Gastrocnemius medialis (tissue), 4 donors: ENCODE results near the gene SLC25A21. TPM values are rescaled to one million over a fixed set of nuclear protein-coding genes. Genes with fewer than 3 reads are reported as not detected.
"Not testable (repeated sequence)": the region's sequence is repeated elsewhere in the genome, so short reads cannot be mapped to it uniquely, and the experiment has no call there.

ENCODE experiments used
- ATAC-seq, 2 donors: fragments of 150-250 bp; one replicate each; pipeline ENCODE4 v1.9.1; 2016
- DNase-seq, 2 donors: peaks; one replicate each; pipeline ENCODE4 v3.0.0-alpha.2; 2019
- H3K27ac ChIP-seq, 4 donors: fragments of 200-600 bp; sonication (generic); 1 replicate in 1 of 4; 2 replicates in 3 of 4; pipeline ENCODE4 v1.5.1; 2016 to 2018; ENCODE audit warnings: mild to moderate bottlenecking in 2 of 4, moderate library complexity in 1 of 4
- H3K27me3 ChIP-seq, 3 donors: fragments of 200-600 bp; sonication (generic) in 2 of 3; 1 replicate in 1 of 3; 2 replicates in 2 of 3; pipeline versions ENCODE4 v1.5.1 to v1.6.0; 2016 to 2019; ENCODE audit warnings: mild to moderate bottlenecking in 1 of 3, moderate library complexity in 1 of 3
- H3K36me3 ChIP-seq, 2 donors: fragments of 200-600 bp; sonication (generic) in 1 of 2; one replicate each; pipeline ENCODE4 v1.5.1; 2017 to 2018
- H3K4me1 ChIP-seq, 2 donors: fragments of 200-600 bp; sonication (generic) in 1 of 2; one replicate each; pipeline ENCODE4 v1.5.1; 2016 to 2017; ENCODE audit warnings: mild to moderate bottlenecking in 2 of 2
- H3K4me3 ChIP-seq, 4 donors: fragments of 200-600 bp; sonication (generic) in 3 of 4; 1 replicate in 1 of 4; 2 replicates in 3 of 4; pipeline ENCODE4 v1.5.1; 2016 to 2019; ENCODE audit warnings: mild to moderate bottlenecking in 2 of 4
- H3K9me3 ChIP-seq, 3 donors: fragments of 200-600 bp; sonication (generic) in 2 of 3; 1 replicate in 1 of 3; 2 replicates in 2 of 3; pipeline ENCODE4 v1.5.1; 2016 to 2019
- POLR2A ChIP-seq, 2 donors: fragments of 450-650 bp; IDR thresholded peaks; one replicate each; pipeline ENCODE4 v1.6.1; 2017; ENCODE audit warnings: antibody characterized with exemption in 2 of 2, mild to moderate bottlenecking in 2 of 2, moderate library complexity in 2 of 2
- in situ Hi-C, 4 donors: fragments of 200-750 bp; cut with MboI; loops; one replicate each; pipeline versions ENCODE4 v1.15.0 to v1.8.0; 2017; ENCODE audit warnings: low sequenced_read_pairs in 4 of 4
- intact Hi-C: fragments of 100-400 bp; cut with DNase I; formaldehyde crosslinking; loops from one replicate; pipeline ENCODE4 v1.15.1; 2023; ENCODE audit warnings: low total_unique reads
- total RNA-seq, 4 donors: library from RNA; depleted of rRNA; stranded (reverse); fragments of >200 nt; gene quantifications; one replicate each; pipeline versions ENCODE4 v1.1.0 to v1.2.3, GENCODE V29; 2016
- TF ChIP-seq, protein P1 (sequence below), 5 experiments: fragments of 450-650 bp in 3 of 5; fragments of 200-600 bp in 2 of 5; sonication (generic) in 2 of 5; IDR thresholded peaks in 4 of 5; conservative IDR thresholded peaks in 1 of 5; 1 replicate in 4 of 5; 2 replicates in 1 of 5; pipeline ENCODE4 v1.5.1; 2016 to 2019; ENCODE audit warnings: antibody characterized with exemption in 5 of 5, mild to moderate bottlenecking in 3 of 5, moderate library complexity in 3 of 5

The SLC25A21 gene
- total RNA-seq, 4 donors from 2014 or later: 1.9 TPM; not detected in 3

DNA sequence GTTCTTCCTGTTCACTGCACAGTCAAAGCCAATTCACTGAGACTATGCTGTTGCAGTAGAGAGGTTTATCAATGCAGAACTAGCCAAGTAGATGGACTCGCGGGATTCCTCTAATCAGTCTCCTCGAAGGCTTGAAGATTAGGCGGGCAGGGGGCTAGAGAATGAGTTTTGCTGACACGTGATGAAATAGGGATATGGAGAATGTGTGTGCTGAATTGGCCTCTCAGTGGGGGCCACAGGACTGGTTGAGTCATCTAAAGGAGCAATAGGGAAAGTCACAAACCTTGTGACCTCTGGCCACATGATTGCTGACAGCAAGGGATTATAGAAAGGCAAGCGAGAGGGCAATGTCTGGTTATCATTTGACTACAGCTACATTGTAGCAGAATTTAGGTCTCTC is 38.0 kb upstream of the SLC25A21 start:
- H3K4me1 ChIP-seq: peaks cover 0 to 7% of the 10 kb centered on the region in 2 donors
- no peaks in the 10 kb centered on the region for H3K9me3 ChIP-seq
- intact Hi-C loops (no loop called here), in situ Hi-C loops (no loop called here)
- no peak overlapping the region for H3K4me3 ChIP-seq
- DNase-seq (no peak), ATAC-seq (no peak)
- no peaks in the 10 kb centered on the region for H3K36me3 ChIP-seq
- TF ChIP-seq POLR2A (IDR thresholded peaks at IDR 0.05): no peak
- H3K27ac ChIP-seq: no peak overlapping the region
- no peaks in the 10 kb centered on the region for H3K27me3 ChIP-seq

DNA sequence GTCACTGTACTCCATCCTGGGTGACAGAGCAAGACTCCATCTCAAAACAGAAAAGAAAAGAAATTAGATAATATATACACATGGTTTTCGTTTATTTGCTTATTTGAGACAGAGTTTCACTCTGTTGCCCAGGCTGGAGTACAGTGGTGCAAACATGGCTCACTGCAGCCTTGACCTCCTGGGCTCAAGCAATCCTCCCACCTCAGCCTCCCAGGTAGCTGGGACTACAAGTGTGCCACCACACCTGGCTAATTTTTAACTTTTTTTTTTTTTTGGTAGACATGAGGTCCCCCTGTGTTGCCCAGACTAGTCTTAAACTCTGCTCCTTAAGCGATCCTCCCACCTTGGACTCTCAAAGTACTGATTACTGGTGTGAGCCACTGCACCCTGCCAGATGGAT is 37.2 kb upstream of the SLC25A21 start:
- DNase-seq, H3K36me3 ChIP-seq: not testable (repeated sequence)

DNA sequence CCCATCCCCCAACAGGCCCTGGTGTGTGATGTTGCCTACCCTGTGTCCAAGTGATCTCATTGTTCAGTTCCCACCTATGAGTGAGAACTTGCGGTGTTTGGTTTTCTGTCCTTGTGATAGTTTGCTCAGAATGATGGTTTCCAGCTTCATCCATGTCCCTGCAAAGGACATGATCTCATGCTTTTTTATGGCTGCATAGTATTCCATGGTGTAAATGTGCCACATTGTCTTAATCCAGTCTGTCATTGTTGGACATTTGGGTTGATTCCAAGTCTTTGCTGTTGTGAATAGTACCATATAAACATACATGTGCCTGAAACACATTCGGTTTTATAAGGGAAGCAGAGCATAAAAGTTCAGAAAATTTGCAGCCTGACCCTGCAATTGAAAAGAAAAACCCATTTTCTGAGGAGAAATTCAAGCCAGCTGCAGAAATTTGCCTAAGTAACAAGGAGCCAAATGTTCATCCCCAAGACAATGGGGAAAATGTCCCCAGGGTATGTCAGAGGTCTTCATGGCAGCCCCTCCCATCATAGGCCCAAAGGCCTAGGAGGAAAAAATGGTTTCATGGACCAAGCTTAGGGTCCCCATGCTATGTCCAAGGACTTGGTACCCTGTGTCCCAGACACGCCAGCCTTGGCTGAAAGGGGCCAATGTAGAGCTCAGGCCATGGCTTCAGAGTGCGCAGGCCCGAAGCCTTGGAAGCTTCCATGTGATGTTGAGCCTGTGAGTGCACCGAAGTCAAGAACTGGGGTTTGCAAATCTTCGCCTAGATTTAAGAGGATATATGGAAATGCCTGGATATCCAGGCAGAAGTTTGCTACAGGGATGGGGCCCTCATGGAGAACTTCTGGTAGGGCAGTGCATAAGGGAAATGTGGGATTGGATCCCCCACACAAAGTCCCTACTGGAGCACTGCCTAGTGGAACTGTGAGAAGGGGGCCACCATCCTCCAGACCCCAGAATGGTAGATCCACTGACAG is 33.5 kb upstream of the SLC25A21 start:
- intact Hi-C loops, DNase-seq, H3K36me3 ChIP-seq, H3K4me3 ChIP-seq, ATAC-seq, H3K27me3 ChIP-seq, H3K27ac ChIP-seq, H3K4me1 ChIP-seq, in situ Hi-C loops, H3K9me3 ChIP-seq: not testable (repeated sequence)

More for the DNA sequence above, 37.2 kb upstream of the SLC25A21 start:
- H3K27me3 ChIP-seq, ATAC-seq, in situ Hi-C loops, H3K9me3 ChIP-seq, H3K27ac ChIP-seq, intact Hi-C loops, H3K4me1 ChIP-seq, H3K4me3 ChIP-seq: not testable (repeated sequence)

DNA sequence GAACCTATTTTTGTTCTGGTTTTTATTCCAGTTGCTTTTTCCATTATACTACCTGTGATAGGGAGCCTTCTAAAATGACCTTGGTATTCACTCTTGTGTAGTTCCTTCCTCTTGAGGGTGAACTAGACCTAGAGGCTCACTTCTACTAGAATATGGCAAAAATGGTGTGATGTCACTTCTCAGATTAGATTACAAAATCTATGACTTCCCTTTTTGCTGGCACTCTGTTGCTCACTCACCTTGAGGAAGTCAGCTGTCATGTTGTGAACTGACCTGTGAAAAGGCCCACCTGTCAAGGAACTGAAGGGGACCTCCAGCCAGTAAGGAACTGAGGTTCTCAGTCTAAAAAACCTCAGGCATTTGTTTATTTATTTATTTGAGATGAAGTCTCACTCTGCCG is 31.0 kb upstream of the SLC25A21 start:
- ATAC-seq: no peak
- no peaks in the 10 kb centered on the region for H3K9me3 ChIP-seq
- H3K4me3 ChIP-seq: no peak overlapping the region
- H3K36me3 ChIP-seq: no peaks in the 10 kb centered on the region
- peaks cover 6 to 7% of the 10 kb centered on the region in 2 donors for H3K4me1 ChIP-seq
- intact Hi-C loops: no loop called here
- no peak overlapping the region for H3K27ac ChIP-seq
- no peak for DNase-seq
- H3K27me3 ChIP-seq: no peaks in the 10 kb centered on the region
- TF ChIP-seq, protein P1, sequence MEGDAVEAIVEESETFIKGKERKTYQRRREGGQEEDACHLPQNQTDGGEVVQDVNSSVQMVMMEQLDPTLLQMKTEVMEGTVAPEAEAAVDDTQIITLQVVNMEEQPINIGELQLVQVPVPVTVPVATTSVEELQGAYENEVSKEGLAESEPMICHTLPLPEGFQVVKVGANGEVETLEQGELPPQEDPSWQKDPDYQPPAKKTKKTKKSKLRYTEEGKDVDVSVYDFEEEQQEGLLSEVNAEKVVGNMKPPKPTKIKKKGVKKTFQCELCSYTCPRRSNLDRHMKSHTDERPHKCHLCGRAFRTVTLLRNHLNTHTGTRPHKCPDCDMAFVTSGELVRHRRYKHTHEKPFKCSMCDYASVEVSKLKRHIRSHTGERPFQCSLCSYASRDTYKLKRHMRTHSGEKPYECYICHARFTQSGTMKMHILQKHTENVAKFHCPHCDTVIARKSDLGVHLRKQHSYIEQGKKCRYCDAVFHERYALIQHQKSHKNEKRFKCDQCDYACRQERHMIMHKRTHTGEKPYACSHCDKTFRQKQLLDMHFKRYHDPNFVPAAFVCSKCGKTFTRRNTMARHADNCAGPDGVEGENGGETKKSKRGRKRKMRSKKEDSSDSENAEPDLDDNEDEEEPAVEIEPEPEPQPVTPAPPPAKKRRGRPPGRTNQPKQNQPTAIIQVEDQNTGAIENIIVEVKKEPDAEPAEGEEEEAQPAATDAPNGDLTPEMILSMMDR (IDR thresholded peaks at IDR 0.05 in 4 of 5, conservative IDR thresholded peaks at IDR 0.05 in 1 of 5): no peak
- no peak for TF ChIP-seq POLR2A (IDR thresholded peaks at IDR 0.05)
- in situ Hi-C loops: no loop called here

DNA sequence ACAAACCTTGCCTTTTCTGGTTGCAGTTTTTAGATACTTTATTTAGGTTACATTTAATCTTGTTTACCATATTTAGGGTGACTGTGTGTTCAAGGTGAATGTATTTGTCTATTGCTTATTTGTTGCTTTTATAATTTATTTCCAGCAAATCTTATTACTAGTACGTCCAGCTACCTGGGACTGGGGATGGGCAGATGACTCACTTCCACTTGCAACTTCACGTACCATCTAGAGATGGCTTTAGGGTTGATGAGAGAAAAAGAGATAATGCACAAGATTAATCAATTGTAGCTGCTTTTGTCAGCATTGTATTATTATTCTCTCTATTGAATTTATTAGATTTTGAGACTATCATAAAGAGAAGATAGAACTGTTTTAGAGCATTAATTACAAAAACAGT is 30.4 kb upstream of the SLC25A21 start:
- DNase-seq (no peak), ATAC-seq (no peak)
- no peak overlapping the region for H3K27ac ChIP-seq
- H3K4me3 ChIP-seq: no peak overlapping the region
- H3K4me1 ChIP-seq: peaks cover 8 to 10% of the 10 kb centered on the region in 2 donors
- intact Hi-C loops (no loop called here), in situ Hi-C loops (no loop called here)
- H3K36me3 ChIP-seq: no peaks in the 10 kb centered on the region
- TF ChIP-seq, protein P1 (IDR thresholded peaks at IDR 0.05 in 4 of 5, conservative IDR thresholded peaks at IDR 0.05 in 1 of 5): no peak
- no peak for TF ChIP-seq POLR2A (IDR thresholded peaks at IDR 0.05)
- no peaks in the 10 kb centered on the region for H3K27me3 ChIP-seq
- no peaks in the 10 kb centered on the region for H3K9me3 ChIP-seq

DNA sequence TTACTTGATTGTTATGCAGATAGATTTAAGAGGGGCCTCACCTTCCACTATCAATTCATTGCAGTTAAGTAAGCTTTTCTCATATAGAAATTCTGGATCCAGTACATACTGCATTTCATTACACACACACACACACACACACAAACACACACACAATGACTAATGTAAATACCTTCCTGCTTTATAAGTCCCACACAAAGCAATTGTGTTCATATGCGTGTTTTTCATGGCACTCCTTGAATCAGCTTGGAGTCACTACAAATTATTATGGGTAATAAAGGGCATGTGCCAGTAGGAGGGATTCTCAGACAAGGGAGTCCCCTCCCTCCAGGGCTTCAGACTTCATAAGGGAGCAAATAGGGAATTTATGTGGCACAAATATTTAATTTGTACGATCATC is 29.9 kb upstream of the SLC25A21 start:
- Histone ChIP-seq H3K4me1 (peaks cover 8 to 10% of the 10 kb centered on the region in 2 donors), H3K36me3 (no peaks in the 10 kb centered on the region), H3K4me3 (no peak overlapping the region), H3K27me3 (no peaks in the 10 kb centered on the region), H3K27ac (no peak overlapping the region), H3K9me3 (no peaks in the 10 kb centered on the region)
- ATAC-seq (no peak), DNase-seq (no peak)
- intact Hi-C loops: no loop called here
- in situ Hi-C loops: no loop called here
- TF ChIP-seq, protein P1 (IDR thresholded peaks at IDR 0.05 in 4 of 5, conservative IDR thresholded peaks at IDR 0.05 in 1 of 5): no peak
- no peak for TF ChIP-seq POLR2A (IDR thresholded peaks at IDR 0.05)
